D721Med (cell line): ENCODE results near the gene OTOP3.

Experiments used
- DNase-seq: peaks from one replicate; pipeline ENCODE4 v3.0.0; 2011; ENCODE audit warnings: low spot score; ENCODE audit not compliant: insufficient read length
- FAIRE-seq: peaks from 2 replicates; lab custom pipeline; 2011; peaks lifted over from hg19 to GRCh38; lab: Jason Lieb, UNC
- TF ChIP-seq, protein P1 (sequence below): IDR thresholded peaks from 2 replicates; pipeline ENCODE4 v1.5.1; 2012; ENCODE audit warnings: mild to moderate bottlenecking, control low read depth; ENCODE audit not compliant: insufficient read depth; ENCODE audit errors: missing control alignments

OTOP3 gene

DNA sequence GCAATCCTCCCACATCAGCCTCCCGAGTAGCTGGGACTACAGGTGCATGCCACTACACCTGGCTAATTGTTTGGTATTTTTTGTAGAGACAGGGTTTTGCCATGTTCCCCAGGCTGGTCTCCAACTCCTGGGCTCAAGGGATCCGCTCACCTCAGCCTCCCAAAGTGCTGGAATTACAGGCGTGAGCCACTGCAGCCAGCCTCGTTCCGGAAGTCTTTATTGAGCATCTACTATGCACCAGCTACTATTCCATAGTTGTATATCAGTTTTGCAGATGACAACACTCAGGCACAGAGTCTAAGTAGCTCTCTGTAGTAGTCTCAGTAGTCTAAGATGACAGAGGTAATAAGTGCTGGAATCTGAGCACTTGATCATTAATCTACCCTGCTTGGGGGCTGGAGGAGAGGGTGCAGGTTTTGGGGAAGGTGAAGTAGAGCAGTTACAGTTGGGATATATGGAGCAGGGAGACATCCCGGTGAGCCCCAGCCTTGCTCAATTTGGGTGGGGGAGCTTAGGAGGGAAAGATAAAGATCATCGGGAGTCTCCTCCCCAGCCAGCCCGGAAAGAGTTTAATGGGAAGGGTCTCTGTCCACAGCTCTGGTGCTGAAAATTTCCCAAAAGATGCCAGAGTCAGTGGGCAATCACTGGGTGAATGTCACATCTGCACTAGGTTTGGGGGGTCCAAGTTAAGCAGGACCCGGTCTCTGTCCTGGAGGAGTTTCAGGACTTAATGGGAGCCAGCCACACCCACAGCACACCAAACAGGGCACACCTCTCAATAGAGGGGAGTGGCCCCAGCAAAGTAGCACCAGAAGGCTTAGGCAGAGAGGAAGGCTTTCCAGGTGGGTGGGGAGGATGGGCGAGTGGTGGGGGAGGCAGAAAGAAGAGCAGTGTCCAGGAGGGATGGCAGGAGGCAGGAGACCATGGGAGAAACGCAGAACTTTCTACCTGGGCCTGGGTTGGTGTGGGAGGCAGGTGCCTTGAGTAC lies 1.7 kb downstream of the OTOP3 start:
- TF ChIP-seq, protein P1, sequence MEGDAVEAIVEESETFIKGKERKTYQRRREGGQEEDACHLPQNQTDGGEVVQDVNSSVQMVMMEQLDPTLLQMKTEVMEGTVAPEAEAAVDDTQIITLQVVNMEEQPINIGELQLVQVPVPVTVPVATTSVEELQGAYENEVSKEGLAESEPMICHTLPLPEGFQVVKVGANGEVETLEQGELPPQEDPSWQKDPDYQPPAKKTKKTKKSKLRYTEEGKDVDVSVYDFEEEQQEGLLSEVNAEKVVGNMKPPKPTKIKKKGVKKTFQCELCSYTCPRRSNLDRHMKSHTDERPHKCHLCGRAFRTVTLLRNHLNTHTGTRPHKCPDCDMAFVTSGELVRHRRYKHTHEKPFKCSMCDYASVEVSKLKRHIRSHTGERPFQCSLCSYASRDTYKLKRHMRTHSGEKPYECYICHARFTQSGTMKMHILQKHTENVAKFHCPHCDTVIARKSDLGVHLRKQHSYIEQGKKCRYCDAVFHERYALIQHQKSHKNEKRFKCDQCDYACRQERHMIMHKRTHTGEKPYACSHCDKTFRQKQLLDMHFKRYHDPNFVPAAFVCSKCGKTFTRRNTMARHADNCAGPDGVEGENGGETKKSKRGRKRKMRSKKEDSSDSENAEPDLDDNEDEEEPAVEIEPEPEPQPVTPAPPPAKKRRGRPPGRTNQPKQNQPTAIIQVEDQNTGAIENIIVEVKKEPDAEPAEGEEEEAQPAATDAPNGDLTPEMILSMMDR: no peak
- no peak for FAIRE-seq
- DNase-seq: no peak

GRCh38 chr17:74938194-74938950 lies 2.7 kb downstream of the OTOP3 start:
- DNase-seq: no peak
- TF ChIP-seq, protein P1: no peak
- no peak for FAIRE-seq

DNA sequence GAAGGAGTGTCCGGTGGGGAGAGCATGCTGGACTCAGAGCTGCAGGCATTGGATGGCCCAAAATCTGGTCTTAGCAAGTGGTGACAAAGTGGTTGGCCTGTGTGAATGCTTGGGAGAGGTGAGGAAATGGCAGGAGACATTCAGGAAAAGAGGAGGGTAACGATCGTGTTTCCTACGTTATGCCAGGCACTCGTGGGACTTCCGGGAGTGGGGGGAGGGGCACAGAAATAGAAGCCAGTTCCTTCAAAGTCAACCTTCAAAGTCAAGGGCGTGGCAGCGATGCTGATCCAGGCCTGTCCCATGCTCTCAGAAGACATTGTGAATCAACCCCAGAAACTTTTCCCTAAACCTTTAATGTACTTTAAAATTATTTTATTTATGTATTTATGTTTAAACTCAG lies 3.8 kb downstream of the OTOP3 start:
- DNase-seq (no peak), FAIRE-seq (no peak)
- TF ChIP-seq, protein P1: no peak

DNA sequence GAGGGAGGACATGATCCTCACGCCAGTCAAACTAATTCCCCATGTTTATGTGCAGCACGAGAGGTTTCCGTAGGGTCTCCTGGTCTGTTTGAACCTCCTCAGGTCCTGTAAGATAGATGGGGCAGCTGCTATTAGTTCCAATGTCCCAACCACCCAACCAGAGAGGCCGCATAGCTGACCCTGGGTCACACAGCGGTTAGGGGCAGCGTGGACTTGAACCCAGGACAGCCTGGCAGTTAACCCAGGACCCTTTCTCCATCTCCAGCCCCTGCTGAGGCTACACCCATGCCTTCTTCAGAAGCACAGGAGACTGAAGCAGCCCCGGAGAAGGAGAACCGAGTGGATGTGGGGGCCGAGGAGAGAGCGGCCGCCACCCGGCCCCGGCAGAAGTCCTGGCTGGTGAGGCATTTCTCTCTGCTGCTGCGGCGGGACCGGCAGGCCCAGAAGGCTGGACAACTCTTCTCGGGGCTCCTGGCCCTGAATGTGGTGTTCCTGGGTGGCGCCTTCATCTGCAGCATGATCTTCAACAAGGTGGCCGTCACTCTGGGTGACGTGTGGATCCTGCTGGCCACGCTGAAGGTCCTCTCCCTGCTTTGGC lies 5.5 kb downstream of the OTOP3 start:
- no peak for FAIRE-seq
- TF ChIP-seq, protein P1: no peak
- no peak for DNase-seq

GRCh38 chr17:74943808-74944522 lies 8.3 kb downstream of the OTOP3 start:
- TF ChIP-seq, protein P1: no peak
- DNase-seq: no peak
- FAIRE-seq: no peak

GRCh38 chr17:74945543-74945942 lies 9.8 kb downstream of the OTOP3 start:
- DNase-seq (no peak), FAIRE-seq (no peak)
- TF ChIP-seq, protein P1: no peak
